Measurements from ENCODE around the gene ZNF774.
A peak's percentile ranks its signal among the peaks of the same experiment; 100 is the strongest.
"Not testable (repeated sequence)": the region's sequence is repeated elsewhere in the genome, so short reads cannot be mapped to it uniquely, and the experiment has no call there.

ZNF774 gene

DNA sequence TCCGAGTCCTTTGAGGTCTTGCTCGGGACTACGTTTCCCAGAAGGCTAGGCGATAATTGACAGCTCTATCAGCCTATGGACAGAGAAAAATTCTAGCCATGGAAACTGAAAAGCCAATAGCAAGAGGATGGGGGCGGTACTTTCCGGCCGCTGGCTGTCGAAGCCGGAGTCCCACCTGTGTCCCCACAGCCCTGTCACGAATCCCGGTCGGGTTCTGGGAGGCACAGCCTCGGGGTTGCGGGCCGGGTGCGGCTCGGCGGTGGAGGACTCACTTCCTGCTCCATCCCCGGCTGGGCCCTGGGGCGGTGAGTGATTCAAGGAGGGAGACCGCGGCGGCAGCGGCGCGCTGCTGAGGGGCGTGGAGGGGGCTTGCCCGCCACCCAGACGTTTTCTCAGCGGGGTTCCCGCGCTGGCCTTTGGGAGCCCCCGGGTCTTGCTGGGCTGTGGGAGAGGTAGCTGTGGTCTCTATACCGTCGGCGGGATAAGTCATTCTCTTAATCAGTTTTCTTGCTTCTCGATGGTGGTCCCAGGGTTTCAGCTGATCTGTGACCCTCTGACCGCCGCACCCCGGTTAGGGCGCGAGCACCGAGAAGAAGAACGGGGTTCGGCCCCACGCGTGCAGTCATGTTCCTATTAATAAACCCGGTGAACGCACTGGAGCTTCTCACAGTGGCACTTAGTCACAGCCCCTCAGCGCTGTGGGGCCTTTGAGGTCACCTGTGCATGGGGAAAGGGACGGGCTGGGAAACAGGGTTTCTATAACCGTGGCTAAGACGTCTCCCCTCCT lies at the start of gene ZNF774:
ZNF774 (plus strand) TSS at position 178 of the 787 bp plus-strand sequence. CDS start 2,377 bp downstream, outside the sequence.
- H3K9ac ChIP-seq = peak within 1 kb of the TSS; percentile 59 to 84 (median 76)
- H3K4me2 ChIP-seq = peak within 1 kb of the TSS; percentile 87 to 98 (median 92)
- no peaks in the 10 kb centered on the region for H3K9me3 ChIP-seq (replicated peaks in 1 of 11)
- H3K4me1 ChIP-seq = peaks cover 0 to 13% (median 12%) of the 10 kb centered on the region in 10 experiments; a peak in 16 of 20 replicates
- H3K4me3 ChIP-seq = peak within 1 kb of the TSS; percentile 69 to 90 (median 80)
- TF ChIP-seq Cebpa-rat (IDR thresholded peaks at IDR 0.05) = no peak
- no peaks in the 10 kb centered on the region for H3K27me3 ChIP-seq
- no peaks in the 10 kb centered on the region for H4K20me1 ChIP-seq
- H3K27ac ChIP-seq = peak within 1 kb of the TSS in 9 of 11 experiments; percentile 5 to 63 (median 38); a peak in 13 of 22 replicates
- H3K36me3 ChIP-seq = no peaks in the 10 kb centered on the region

- H3K9me3 ChIP-seq (replicated peaks in 1 of 11); H4K20me1 ChIP-seq; H3K36me3 ChIP-seq; H3K9ac ChIP-seq; H3K27me3 ChIP-seq; H3K27ac ChIP-seq; H3K4me2 ChIP-seq; H3K4me3 ChIP-seq: not testable (repeated sequence)
- H3K4me1 ChIP-seq = peaks cover 6 to 26% (median 19%) of the 10 kb centered on the region in 10 experiments; a peak in 18 of 20 replicates
Observed at GRCh38 chr15:90305355-90305754, 46.7 kb upstream of the ZNF774 start.

DNA sequence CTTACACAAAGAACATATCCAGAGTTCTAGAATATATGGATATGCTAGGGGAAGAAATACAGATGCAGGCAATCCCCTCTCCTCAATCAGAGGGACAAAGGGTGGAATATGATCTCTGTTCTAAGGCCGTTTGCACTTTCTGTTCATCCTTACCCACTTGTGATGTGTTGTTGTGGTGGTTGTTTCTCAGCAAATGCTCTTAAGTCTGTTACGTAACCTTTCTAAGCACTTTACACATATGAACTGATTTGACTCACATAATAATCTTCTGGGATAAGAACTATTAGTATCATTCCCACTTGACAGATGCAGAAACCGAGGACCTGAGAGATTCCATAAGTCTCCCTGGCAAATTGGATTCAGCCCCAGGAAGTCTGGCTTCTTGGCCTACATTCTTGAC lies 46.2 kb upstream of the ZNF774 start:
- H3K4me1 ChIP-seq = peaks cover 6 to 32% (median 18%) of the 10 kb centered on the region in 10 experiments; a peak in 18 of 20 replicates
- H3K27me3 ChIP-seq = no peaks in the 10 kb centered on the region
- H3K9ac ChIP-seq = 0 out of 22 replicates have a peak overlapping the region, but pooled peaks of 1 of the 11 experiments have one; percentile 18
- peak overlapping the region in 10 of 11 experiments; percentile 2 to 74 (median 40); a peak in 14 of 22 replicates for H3K4me2 ChIP-seq
- H4K20me1 ChIP-seq = no peaks in the 10 kb centered on the region
- peak in 1 of 11 experiments; percentile 48; a peak in 1 of 22 replicates for TF ChIP-seq Cebpa-rat (IDR thresholded peaks at IDR 0.05)
- no peak overlapping the region for H3K27ac ChIP-seq
- no peaks in the 10 kb centered on the region for H3K9me3 ChIP-seq (replicated peaks in 1 of 11)
- H3K36me3 ChIP-seq = no peaks in the 10 kb centered on the region
- H3K4me3 ChIP-seq = no peak overlapping the region

DNA sequence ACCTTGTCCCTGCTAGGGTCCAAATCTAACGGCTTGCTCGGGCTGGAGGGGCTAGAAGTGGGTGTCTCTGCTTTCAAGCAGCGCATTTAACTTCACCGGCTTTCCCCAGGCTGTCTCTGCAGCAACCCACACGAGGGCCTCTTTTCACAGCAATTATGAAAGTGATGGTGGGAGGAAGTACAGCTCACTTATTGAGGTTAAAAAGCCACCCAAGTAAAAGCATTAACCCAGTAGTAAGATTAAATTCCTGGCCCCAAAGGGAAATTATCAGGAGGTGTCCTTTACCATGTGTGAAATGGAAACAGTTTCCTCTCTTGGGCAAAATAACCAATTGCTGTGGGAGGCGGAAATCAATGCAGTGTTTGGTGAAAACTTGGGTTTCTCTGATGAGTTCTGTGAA lies 45.5 kb upstream of the ZNF774 start:
- no peaks in the 10 kb centered on the region for H4K20me1 ChIP-seq

GRCh38 chr15:90307661-90308060 lies 44.4 kb upstream of the ZNF774 start:
- H3K4me2 ChIP-seq = no peak overlapping the region
- no peaks in the 10 kb centered on the region for H3K9me3 ChIP-seq (replicated peaks in 1 of 11)
- H4K20me1 ChIP-seq = no peaks in the 10 kb centered on the region
- no peak for TF ChIP-seq Cebpa-rat (IDR thresholded peaks at IDR 0.05)
- H3K27ac ChIP-seq = no peak overlapping the region
- H3K4me3 ChIP-seq = no peak overlapping the region
- H3K9ac ChIP-seq = no peak overlapping the region
- H3K36me3 ChIP-seq = no peaks in the 10 kb centered on the region
- peaks cover 6 to 32% (median 13%) of the 10 kb centered on the region in 10 experiments; a peak in 18 of 20 replicates for H3K4me1 ChIP-seq
- no peaks in the 10 kb centered on the region for H3K27me3 ChIP-seq

More for the DNA sequence above, 45.5 kb upstream of the ZNF774 start:
- Histone ChIP-seq H3K9ac (0 out of 22 replicates have a peak overlapping the region, but pooled peaks of 1 of the 11 experiments have one; percentile 18), H3K4me3 (no peak overlapping the region), H3K4me2 (peak overlapping the region; percentile 2 to 74 (median 39); a peak in 18 of 22 replicates), H3K27ac (no peak overlapping the region), H3K27me3 (no peaks in the 10 kb centered on the region), H3K9me3 (replicated peaks in 1 of 11) (no peaks in the 10 kb centered on the region), H3K36me3 (no peaks in the 10 kb centered on the region), H3K4me1 (peaks cover 6 to 32% (median 13%) of the 10 kb centered on the region in 10 experiments; a peak in 18 of 20 replicates)
- TF ChIP-seq Cebpa-rat (IDR thresholded peaks at IDR 0.05) = no peak

DNA sequence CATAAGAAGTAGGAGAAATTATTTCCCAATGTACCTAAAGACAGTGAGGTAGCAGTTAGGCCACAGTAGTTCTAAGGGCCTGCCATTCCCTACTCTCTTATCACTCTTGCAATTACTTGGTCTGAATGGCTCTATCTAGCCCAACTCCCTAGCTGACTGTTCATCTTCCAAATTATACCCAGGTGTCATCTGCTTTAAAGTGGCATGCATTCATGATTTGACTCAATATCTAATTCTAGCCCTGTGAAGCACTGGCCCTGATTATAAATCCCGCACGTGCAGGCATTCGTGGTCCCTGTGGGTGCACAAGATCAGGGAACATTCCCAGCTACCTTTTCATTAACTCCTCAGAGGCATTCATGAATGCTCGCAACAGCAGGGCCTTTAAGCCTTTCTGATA lies 43.1 kb upstream of the ZNF774 start:
- no peak overlapping the region for H3K4me2 ChIP-seq
- TF ChIP-seq Cebpa-rat (IDR thresholded peaks at IDR 0.05) = no peak

GRCh38 chr15:90315278-90315982 lies 36.7 kb upstream of the ZNF774 start:
- H3K27me3 ChIP-seq = no peaks in the 10 kb centered on the region
- H3K9me3 ChIP-seq (replicated peaks in 1 of 11) = no peaks in the 10 kb centered on the region
- H3K9ac ChIP-seq = no peak overlapping the region
- no peak for TF ChIP-seq Cebpa-rat (IDR thresholded peaks at IDR 0.05)
- no peak overlapping the region for H3K4me2 ChIP-seq
- H3K27ac ChIP-seq = no peak overlapping the region
- no peaks in the 10 kb centered on the region for H3K36me3 ChIP-seq
- H3K4me3 ChIP-seq = no peak overlapping the region
- H3K4me1 ChIP-seq = peaks cover 0 to 9% (median 3%) of the 10 kb centered on the region in 10 experiments; a peak in 7 of 20 replicates
- H4K20me1 ChIP-seq = no peaks in the 10 kb centered on the region

More for the DNA sequence above, 43.1 kb upstream of the ZNF774 start:
- peaks cover 6 to 32% (median 13%) of the 10 kb centered on the region in 10 experiments; a peak in 18 of 20 replicates for H3K4me1 ChIP-seq
- H3K4me3 ChIP-seq = no peak overlapping the region
- H3K9ac ChIP-seq = no peak overlapping the region
- no peaks in the 10 kb centered on the region for H3K36me3 ChIP-seq
- no peak overlapping the region for H3K27ac ChIP-seq
- no peaks in the 10 kb centered on the region for H3K9me3 ChIP-seq (replicated peaks in 1 of 11)
- no peaks in the 10 kb centered on the region for H3K27me3 ChIP-seq
- no peaks in the 10 kb centered on the region for H4K20me1 ChIP-seq

- H3K27me3 ChIP-seq = no peaks in the 10 kb centered on the region
- H3K4me3 ChIP-seq = no peak overlapping the region
- H3K9me3 ChIP-seq (replicated peaks in 1 of 11) = no peaks in the 10 kb centered on the region
- TF ChIP-seq Cebpa-rat (IDR thresholded peaks at IDR 0.05) = no peak
- no peak overlapping the region for H3K9ac ChIP-seq
- peaks cover 0 to 6% (median 3%) of the 10 kb centered on the region in 10 experiments; a peak in 5 of 20 replicates for H3K4me1 ChIP-seq
- no peak overlapping the region for H3K27ac ChIP-seq
- H3K36me3 ChIP-seq = no peaks in the 10 kb centered on the region
- H3K4me2 ChIP-seq = no peak overlapping the region
- H4K20me1 ChIP-seq = no peaks in the 10 kb centered on the region
Observed at GRCh38 chr15:90316139-90316538, 35.9 kb upstream of the ZNF774 start.

DNA sequence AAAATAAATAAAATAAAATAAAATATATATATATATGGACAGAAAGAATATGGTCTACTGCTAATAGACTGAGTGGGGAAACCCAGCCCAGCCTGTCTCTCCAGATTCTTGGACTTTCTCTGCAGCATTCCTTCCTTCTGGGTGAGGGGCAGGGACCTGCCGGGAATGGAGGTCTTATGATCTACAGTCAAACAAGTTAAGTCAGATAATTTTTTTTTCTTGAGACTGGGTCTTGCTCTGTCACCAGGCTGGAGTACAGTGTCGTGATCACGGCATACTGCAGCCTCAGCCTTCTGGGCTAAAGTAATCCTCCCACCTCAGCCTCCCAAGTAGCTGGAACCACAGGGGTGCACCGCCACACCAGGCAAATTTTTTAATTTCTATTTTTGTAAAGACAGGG lies 33.5 kb upstream of the ZNF774 start:
- Histone ChIP-seq H3K27ac (no peak overlapping the region), H3K4me3 (no peak overlapping the region), H3K4me1 (peaks cover 0 to 12% (median 5%) of the 10 kb centered on the region in 10 experiments; a peak in 7 of 20 replicates), H3K9ac (no peak overlapping the region), H3K9me3 (replicated peaks in 1 of 11) (no peaks in the 10 kb centered on the region), H3K36me3 (no peaks in the 10 kb centered on the region), H4K20me1 (no peaks in the 10 kb centered on the region), H3K27me3 (no peaks in the 10 kb centered on the region), H3K4me2 (no peak overlapping the region)
- TF ChIP-seq Cebpa-rat (IDR thresholded peaks at IDR 0.05) = no peak

Measured in BLaER1 treated with 17β-estradiol and CSF1 and Interleukin-3, amounts not matched to agents 10 nM and 100 nM (cell line).